Stimulated activated CD4-positive, alpha-beta T cell treated with anti-CD3 and anti-CD28 coated beads, Interleukin-1b, Interleukin-23, amount 100 ng/mL, for 48 hours (primary cell): Measurements from ENCODE around the gene TAF10.

Experiments used
- DNase-seq: peaks from one replicate; pipeline ENCODE4 v3.0.0-alpha.2; 2020

The TAF10 gene

GRCh38 chr11:6623391-6624363, 11.7 kb upstream of the TAF10 start:
- DNase-seq = no peak

GRCh38 chr11:6622261-6623171, 10.5 kb upstream of the TAF10 start:
- no peak for DNase-seq

- no peak for DNase-seq
Measured at GRCh38 chr11:6621711-6622211, 9.7 kb upstream of the TAF10 start.

GRCh38 chr11:6620636-6621035, 8.6 kb upstream of the TAF10 start:
- DNase-seq = no peak

GRCh38 chr11:6619004-6619745, 7.2 kb upstream of the TAF10 start, which contains the start of gene TPP1:
Gene TPP1, minus strand, starts transcription at chr11:6619422. Its CDS starts 22 bp downstream, at chr11:6619400.
- peak; percentile 86 for DNase-seq

- peak; percentile 71 for DNase-seq
Measured at GRCh38 chr11:6618117-6619003, 6.3 kb upstream of the TAF10 start.

- DNase-seq = no peak
Measured at GRCh38 chr11:6617315-6617781, 5.3 kb upstream of the TAF10 start.

- DNase-seq = no peak
Measured at GRCh38 chr11:6616596-6617250, 4.7 kb upstream of the TAF10 start.

GRCh38 chr11:6615882-6616585, 4.0 kb upstream of the TAF10 start:
- DNase-seq = no peak

GRCh38 chr11:6615046-6615445, 3.0 kb upstream of the TAF10 start:
- DNase-seq = no peak

GRCh38 chr11:6614446-6614845, 2.4 kb upstream of the TAF10 start:
- DNase-seq = no peak

GRCh38 chr11:6613496-6613895, 1.5 kb upstream of the TAF10 start:
- DNase-seq = no peak

GRCh38 chr11:6611963-6612212, 128 bp downstream of the TAF10 start:
- no peak for DNase-seq

- DNase-seq = no peak
Measured at GRCh38 chr11:6611092-6611962, 689 bp downstream of the TAF10 start.

GRCh38 chr11:6610591-6610990, 1.4 kb downstream of the TAF10 start:
- DNase-seq = no peak

GRCh38 chr11:6609502-6610015, 2.5 kb downstream of the TAF10 start:
- no peak for DNase-seq

- no peak for DNase-seq
Measured at GRCh38 chr11:6608726-6609501, 3.1 kb downstream of the TAF10 start.

GRCh38 chr11:6608011-6608410, 4.0 kb downstream of the TAF10 start:
- no peak for DNase-seq
